Mucosa of rectum (tissue), 2 donors: ENCODE results near the gene C10orf90.

ENCODE experiments used
- H3K27ac ChIP-seq, 2 donors: one replicate each; pipeline ENCODE4 v1.7.0; 2013; ENCODE audit warnings: inconsistent platforms in 2 of 2, low read depth in 2 of 2, low read length in 2 of 2
- H3K27me3 ChIP-seq, 2 donors: one replicate each; pipeline ENCODE4 v1.7.0; 2013; ENCODE audit warnings: low read length in 2 of 2; ENCODE audit not compliant: control insufficient read depth in 2 of 2, insufficient read depth in 2 of 2
- H3K36me3 ChIP-seq, 2 donors: one replicate each; pipeline ENCODE4 v1.7.0; 2013; ENCODE audit warnings: low read length in 2 of 2; ENCODE audit not compliant: control insufficient read depth in 2 of 2, insufficient read depth in 2 of 2
- H3K4me1 ChIP-seq, 2 donors: one replicate each; pipeline ENCODE4 v1.7.0; 2013; ENCODE audit warnings: low read length in 2 of 2, mild to moderate bottlenecking in 1 of 2; ENCODE audit not compliant: control insufficient read depth in 2 of 2, insufficient read depth in 2 of 2
- H3K4me3 ChIP-seq, 2 donors: one replicate each; pipeline ENCODE4 v1.7.0; 2013; ENCODE audit warnings: low read length in 2 of 2
- H3K9ac ChIP-seq, 2 donors: one replicate each; pipeline ENCODE4 v1.7.0; 2013; ENCODE audit warnings: low read length in 2 of 2, low read depth in 1 of 2, mild to moderate bottlenecking in 1 of 2
- H3K9me3 ChIP-seq, 2 donors: one replicate each; pipeline ENCODE4 v1.7.0; 2013; ENCODE audit warnings: low read length in 2 of 2; ENCODE audit not compliant: control insufficient read depth in 2 of 2
- donor health status: healthy.
- donor health status: Normal muscosa, but diverticular disease.

The C10orf90 gene

DNA sequence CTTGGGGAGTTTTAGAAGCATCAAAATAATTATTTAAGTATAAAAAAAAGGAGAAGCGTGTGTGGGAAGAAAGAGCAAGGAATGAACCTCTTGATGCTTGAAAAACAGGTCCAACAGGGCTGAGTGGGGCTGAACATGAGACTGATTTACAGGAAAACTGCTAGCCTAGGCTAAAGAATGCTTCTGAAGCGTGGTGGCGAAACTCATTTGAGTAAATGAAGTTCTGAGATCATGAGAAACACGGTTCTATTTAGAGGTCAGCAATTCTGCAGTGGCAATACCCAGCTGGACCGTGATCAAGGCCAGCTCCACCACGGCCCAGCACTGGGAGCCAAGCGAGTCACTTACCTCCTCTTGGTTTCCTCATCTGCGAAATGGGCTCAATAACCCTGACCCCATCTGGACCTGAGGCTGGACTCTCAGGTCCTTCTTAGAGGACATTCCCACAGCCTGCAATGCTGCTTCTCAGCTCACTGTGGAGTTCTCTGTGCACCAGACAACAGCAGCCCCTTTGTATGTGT lies 142.1 kb downstream of the C10orf90 start:
- Histone ChIP-seq H3K27ac (no peak overlapping the region), H3K4me3 (no peak overlapping the region), H3K9ac (no peak overlapping the region), H3K4me1 (no peaks in the 10 kb centered on the region), H3K27me3 (no peaks in the 10 kb centered on the region), H3K9me3 (no peaks in the 10 kb centered on the region), H3K36me3 (no peaks in the 10 kb centered on the region)

DNA sequence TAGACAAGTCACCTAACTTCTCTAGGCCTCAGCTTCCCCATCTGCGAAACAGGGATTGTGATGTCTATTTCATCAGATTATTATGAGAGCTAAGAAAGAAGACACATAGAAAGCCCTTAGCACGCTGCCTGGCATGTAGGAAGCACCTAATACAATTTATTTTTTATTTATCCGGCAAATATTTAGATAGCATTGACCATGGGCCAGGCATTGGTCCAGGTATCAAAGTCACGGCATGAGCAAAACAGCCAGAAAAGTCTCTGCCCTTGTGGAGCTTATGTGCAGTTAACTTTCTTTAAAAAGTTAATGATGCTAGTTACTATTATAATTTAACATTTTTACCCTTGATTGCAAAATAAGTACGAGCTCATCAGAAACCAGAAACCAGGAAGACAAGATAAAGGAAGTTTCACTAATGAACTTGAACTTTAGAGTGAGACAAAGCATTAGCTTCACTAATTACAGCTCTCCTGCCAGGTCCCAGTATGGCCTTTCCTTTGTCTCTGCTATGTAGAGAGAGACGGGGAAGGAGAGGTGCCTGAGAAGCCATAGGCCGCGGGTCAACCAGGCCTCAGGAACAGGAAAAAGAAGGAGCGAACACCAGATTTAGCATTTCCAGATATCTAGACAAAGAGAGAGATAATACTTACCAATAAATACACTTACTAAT lies 142.7 kb downstream of the C10orf90 start:
- Histone ChIP-seq H3K27me3 (no peaks in the 10 kb centered on the region), H3K4me1 (no peaks in the 10 kb centered on the region), H3K4me3 (no peak overlapping the region), H3K27ac (no peak overlapping the region), H3K9ac (no peak overlapping the region), H3K36me3 (no peaks in the 10 kb centered on the region), H3K9me3 (no peaks in the 10 kb centered on the region)

- no peak overlapping the region for H3K4me3 ChIP-seq
- H3K9ac ChIP-seq, result no peak overlapping the region
- H3K36me3 ChIP-seq, result no peaks in the 10 kb centered on the region
- no peak overlapping the region for H3K27ac ChIP-seq
- no peaks in the 10 kb centered on the region for H3K4me1 ChIP-seq
- H3K9me3 ChIP-seq, result no peaks in the 10 kb centered on the region
- H3K27me3 ChIP-seq, result no peaks in the 10 kb centered on the region
Observed at GRCh38 chr10:126525326-126525725, 145.2 kb downstream of the C10orf90 start.

GRCh38 chr10:126524526-126524925 lies 146.0 kb downstream of the C10orf90 start:
- Histone ChIP-seq H3K27ac (no peak overlapping the region), H3K36me3 (no peaks in the 10 kb centered on the region), H3K9me3 (no peaks in the 10 kb centered on the region), H3K9ac (no peak overlapping the region), H3K27me3 (no peaks in the 10 kb centered on the region), H3K4me3 (no peak overlapping the region), H3K4me1 (no peaks in the 10 kb centered on the region)

DNA sequence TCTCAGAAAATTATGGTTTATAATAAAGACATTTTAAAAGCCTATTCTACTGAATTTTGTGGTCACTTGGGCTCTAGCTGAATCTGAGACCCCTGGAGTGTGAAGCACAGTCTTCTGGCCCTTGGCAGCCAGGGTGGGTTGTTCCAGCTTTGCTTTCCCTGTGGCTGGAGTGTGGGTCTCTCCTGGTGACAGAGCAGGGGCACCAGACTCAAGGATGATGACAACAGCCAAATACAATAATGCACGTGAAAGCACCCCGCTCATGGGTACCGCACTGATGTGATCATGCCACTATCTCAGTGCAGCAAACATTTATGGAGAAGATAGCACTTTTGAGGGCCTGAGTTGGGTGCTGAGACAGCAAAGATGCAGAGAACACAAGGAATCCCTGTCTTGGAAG lies 147.4 kb downstream of the C10orf90 start:
- Histone ChIP-seq H3K27ac (no peak overlapping the region), H3K27me3 (no peaks in the 10 kb centered on the region), H3K4me3 (no peak overlapping the region), H3K9ac (no peak overlapping the region), H3K36me3 (no peaks in the 10 kb centered on the region), H3K9me3 (no peaks in the 10 kb centered on the region), H3K4me1 (no peaks in the 10 kb centered on the region)

DNA sequence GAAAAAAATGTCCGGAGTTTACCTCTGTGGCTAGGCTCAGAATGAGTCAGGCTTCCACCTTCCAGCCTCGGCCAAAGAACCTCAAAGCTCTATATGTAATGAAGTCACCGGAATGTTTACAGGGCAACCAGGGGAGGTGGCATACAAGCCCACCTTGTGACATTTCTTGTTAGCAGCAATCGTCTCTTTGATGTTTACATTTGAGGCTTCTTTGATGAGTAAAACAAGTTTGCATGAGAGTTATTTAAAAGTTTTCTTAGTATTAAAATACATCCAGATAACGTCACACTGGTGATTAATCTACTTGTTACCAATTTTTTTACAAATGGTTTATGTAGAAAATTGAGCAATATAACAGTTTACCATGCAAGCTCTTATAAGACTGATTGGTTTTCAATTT lies 149.1 kb downstream of the C10orf90 start:
- no peak overlapping the region for H3K9ac ChIP-seq
- H3K36me3 ChIP-seq, result no peaks in the 10 kb centered on the region
- no peak overlapping the region for H3K4me3 ChIP-seq
- no peaks in the 10 kb centered on the region for H3K9me3 ChIP-seq
- no peak overlapping the region for H3K27ac ChIP-seq
- H3K4me1 ChIP-seq, result no peaks in the 10 kb centered on the region
- no peaks in the 10 kb centered on the region for H3K27me3 ChIP-seq

- no peaks in the 10 kb centered on the region for H3K36me3 ChIP-seq
- H3K27me3 ChIP-seq, result no peaks in the 10 kb centered on the region
- no peaks in the 10 kb centered on the region for H3K4me1 ChIP-seq
- H3K27ac ChIP-seq, result no peak overlapping the region
- no peak overlapping the region for H3K4me3 ChIP-seq
- no peak overlapping the region for H3K9ac ChIP-seq
- H3K9me3 ChIP-seq, result no peaks in the 10 kb centered on the region
Observed at GRCh38 chr10:126520751-126521317, 149.7 kb downstream of the C10orf90 start.

GRCh38 chr10:126519992-126520391 lies 150.5 kb downstream of the C10orf90 start:
- no peaks in the 10 kb centered on the region for H3K36me3 ChIP-seq
- no peaks in the 10 kb centered on the region for H3K9me3 ChIP-seq
- H3K9ac ChIP-seq, result no peak overlapping the region
- H3K27me3 ChIP-seq, result no peaks in the 10 kb centered on the region
- H3K4me1 ChIP-seq, result no peaks in the 10 kb centered on the region
- no peak overlapping the region for H3K27ac ChIP-seq
- H3K4me3 ChIP-seq, result no peak overlapping the region

DNA sequence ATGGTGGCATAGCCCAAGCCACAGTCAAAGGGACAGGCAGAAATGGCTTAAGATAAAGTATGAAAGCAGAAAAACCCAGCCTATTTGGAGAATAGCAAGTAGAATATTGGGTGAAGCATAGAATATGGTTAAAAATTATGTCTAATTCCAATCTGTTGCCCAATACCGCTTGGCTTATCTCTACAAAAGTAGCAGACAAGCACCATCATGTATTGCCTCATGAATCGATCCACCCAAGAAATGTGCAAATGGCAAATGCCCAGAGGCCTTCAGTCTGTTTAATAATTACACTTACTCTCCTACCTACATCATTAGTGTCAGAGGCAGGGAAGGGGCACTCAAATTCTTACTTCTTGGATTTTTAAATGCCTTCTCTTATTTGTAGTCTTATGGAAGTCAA lies 151.3 kb downstream of the C10orf90 start:
- no peaks in the 10 kb centered on the region for H3K4me1 ChIP-seq
- no peaks in the 10 kb centered on the region for H3K36me3 ChIP-seq
- no peak overlapping the region for H3K27ac ChIP-seq
- H3K27me3 ChIP-seq, result no peaks in the 10 kb centered on the region
- H3K9me3 ChIP-seq, result no peaks in the 10 kb centered on the region
- no peak overlapping the region for H3K4me3 ChIP-seq
- no peak overlapping the region for H3K9ac ChIP-seq

GRCh38 chr10:126518218-126519080 lies 152.0 kb downstream of the C10orf90 start:
- Histone ChIP-seq H3K27me3 (no peaks in the 10 kb centered on the region), H3K36me3 (no peaks in the 10 kb centered on the region), H3K4me3 (no peak overlapping the region), H3K27ac (no peak overlapping the region), H3K9me3 (no peaks in the 10 kb centered on the region), H3K4me1 (no peaks in the 10 kb centered on the region), H3K9ac (no peak overlapping the region)
